Natural killer cell (primary cell): ENCODE results near the gene ZNF777. TPM values are rescaled to one million over a fixed set of nuclear protein-coding genes. Genes with fewer than 3 reads are reported as not detected.

Source experiments
- ATAC-seq, 3 donors: fragments of 150-1000 bp in 2 of 3; fragments of 200-7000 bp in 1 of 3; cut with Tn5 transposase; 1 replicate in 1 of 3; 2 replicates in 2 of 3; pipeline ENCODE4 v1.10.0; 2021; ENCODE audit warnings: mild to moderate bottlenecking in 2 of 3, moderate library complexity in 2 of 3
- DNase-seq, 2 donors: peaks; one replicate each; pipeline versions ENCODE4 v3.0.0 to v3.0.0-alpha.2; 2013 to 2021; ENCODE audit warnings: mixed read lengths in 1 of 2
- H3K27ac ChIP-seq: one replicate; pipeline ENCODE4 v1.5.1; 2013; ENCODE audit warnings: mild to moderate bottlenecking, low read length
- H3K27me3 ChIP-seq: one replicate; pipeline ENCODE4 v1.6.1; 2013; ENCODE audit warnings: low read length; ENCODE audit not compliant: control insufficient read depth, insufficient read depth
- H3K36me3 ChIP-seq: one replicate; pipeline ENCODE4 v1.6.1; 2013; ENCODE audit warnings: low read length; ENCODE audit not compliant: control insufficient read depth, insufficient read depth
- H3K4me1 ChIP-seq: one replicate; pipeline ENCODE4 v1.6.1; 2013; ENCODE audit warnings: low read length; ENCODE audit not compliant: control insufficient read depth, insufficient read depth
- H3K4me3 ChIP-seq: one replicate; pipeline ENCODE4 v1.5.1; 2013; ENCODE audit warnings: low read length
- H3K9me3 ChIP-seq: one replicate; pipeline ENCODE4 v1.6.1; 2013; ENCODE audit warnings: low read length; ENCODE audit not compliant: control insufficient read depth, insufficient read depth
- H3K27ac Mint-ChIP-seq, 2 donors: one replicate each; pipeline ENCODE4 v1.8.0; 2022; ENCODE audit warnings: mild to moderate bottlenecking in 2 of 2, mixed read lengths in 2 of 2, moderate library complexity in 1 of 2
- H3K27me3 Mint-ChIP-seq, 2 donors: one replicate each; pipeline ENCODE4 v1.8.0; 2022; ENCODE audit warnings: low read depth in 2 of 2, mixed read lengths in 2 of 2
- H3K36me3 Mint-ChIP-seq: one replicate; pipeline ENCODE4 v1.8.0; 2022; ENCODE audit warnings: mixed read lengths
- H3K4me1 Mint-ChIP-seq, 2 donors: one replicate each; pipeline ENCODE4 v1.8.0; 2022; ENCODE audit warnings: mixed read lengths in 2 of 2
- H3K4me3 Mint-ChIP-seq: one replicate; pipeline ENCODE4 v1.8.0; 2022; ENCODE audit warnings: mild to moderate bottlenecking, moderate library complexity, mixed read lengths
- H3K9me3 Mint-ChIP-seq, 2 donors: one replicate each; pipeline ENCODE4 v1.8.0; 2022; ENCODE audit warnings: mixed read lengths in 2 of 2
- WGBS: methylation state at CpG from one replicate; pipeline ENCODE4 v1.1.7; 2013; ENCODE audit warnings: missing lambda C conversion rate; ENCODE audit not compliant: insufficient coverage; 5-methylcytosine and 5-hydroxymethylcytosine counted together
- intact Hi-C: fragments of 100-400 bp; cut with micrococcal nuclease; formaldehyde crosslinking; loops from one replicate; pipeline ENCODE4 v1.14.2; 2022
- total RNA-seq, 4 donors: library from RNA; stranded (reverse); fragments of 120-200 nt in 1 of 4; gene quantifications; one replicate each; pipeline versions ENCODE4 v1.2.3 to v1.2.4, GENCODE V29; 2013 to 2022
- TF ChIP-seq, protein P1 (sequence below): fragments of 200-600 bp; IDR thresholded peaks from one replicate; pipeline ENCODE4 v1.8.0; 2022; ENCODE audit warnings: antibody characterized with exemption

Gene ZNF777
- total RNA-seq, 3 donors from 2014 or later (not counting 1 experiment from before 2014, with no cell fraction given): 14.6 to 18.2 (median 17.2) TPM

DNA sequence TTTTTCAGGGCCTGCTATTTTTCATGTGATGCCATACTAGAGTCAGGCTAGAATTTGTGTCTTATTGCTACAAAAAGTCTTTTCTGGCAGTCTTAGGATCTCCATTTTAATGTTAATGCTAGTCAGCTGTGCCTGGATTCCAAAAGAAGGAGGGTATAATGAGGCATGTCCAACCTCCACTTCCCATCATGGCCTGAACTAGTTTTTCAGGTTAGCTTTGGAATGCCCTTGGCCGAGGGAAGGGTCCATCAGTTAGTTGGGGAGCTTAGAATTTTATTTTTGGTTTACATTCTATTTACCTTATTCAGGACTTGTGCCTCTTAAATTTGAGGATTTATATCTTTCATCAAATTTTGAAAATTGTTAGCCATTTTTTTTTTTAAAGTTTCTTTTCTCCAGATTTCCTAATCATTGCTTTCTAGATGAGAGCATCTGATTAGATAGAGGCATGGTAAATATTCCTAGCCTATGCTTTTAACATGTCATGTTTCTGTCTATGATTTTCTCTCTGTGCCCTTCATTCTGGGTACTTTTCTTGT, 6.5 kb upstream of the ZNF777 start:
- ATAC-seq: no peak
- H3K9me3 ChIP-seq: no peaks in the 10 kb centered on the region
- Mint-ChIP-seq H3K27me3 (peaks cover 8 to 33% of the 10 kb centered on the region in 2 donors), H3K9me3 (no peaks in the 10 kb centered on the region), H3K36me3 (no peaks in the 10 kb centered on the region), H3K4me1 (no peaks in the 10 kb centered on the region), H3K27ac (no peak overlapping the region), H3K4me3 (no peak overlapping the region)
- H3K36me3 ChIP-seq: peaks cover under 1% of the 10 kb centered on the region
- TF ChIP-seq, protein P1, sequence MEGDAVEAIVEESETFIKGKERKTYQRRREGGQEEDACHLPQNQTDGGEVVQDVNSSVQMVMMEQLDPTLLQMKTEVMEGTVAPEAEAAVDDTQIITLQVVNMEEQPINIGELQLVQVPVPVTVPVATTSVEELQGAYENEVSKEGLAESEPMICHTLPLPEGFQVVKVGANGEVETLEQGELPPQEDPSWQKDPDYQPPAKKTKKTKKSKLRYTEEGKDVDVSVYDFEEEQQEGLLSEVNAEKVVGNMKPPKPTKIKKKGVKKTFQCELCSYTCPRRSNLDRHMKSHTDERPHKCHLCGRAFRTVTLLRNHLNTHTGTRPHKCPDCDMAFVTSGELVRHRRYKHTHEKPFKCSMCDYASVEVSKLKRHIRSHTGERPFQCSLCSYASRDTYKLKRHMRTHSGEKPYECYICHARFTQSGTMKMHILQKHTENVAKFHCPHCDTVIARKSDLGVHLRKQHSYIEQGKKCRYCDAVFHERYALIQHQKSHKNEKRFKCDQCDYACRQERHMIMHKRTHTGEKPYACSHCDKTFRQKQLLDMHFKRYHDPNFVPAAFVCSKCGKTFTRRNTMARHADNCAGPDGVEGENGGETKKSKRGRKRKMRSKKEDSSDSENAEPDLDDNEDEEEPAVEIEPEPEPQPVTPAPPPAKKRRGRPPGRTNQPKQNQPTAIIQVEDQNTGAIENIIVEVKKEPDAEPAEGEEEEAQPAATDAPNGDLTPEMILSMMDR: no peak
- DNase-seq: no peak
- no CpG with 5 or more reads among the region's 1 CpG for WGBS
- H3K4me1 ChIP-seq: no peaks in the 10 kb centered on the region
- H3K27ac ChIP-seq: no peak overlapping the region
- H3K27me3 ChIP-seq: peaks cover 2% of the 10 kb centered on the region
- H3K4me3 ChIP-seq: no peak overlapping the region
- intact Hi-C loops: no loop called here

- intact Hi-C loops: no loop called here
- Histone ChIP-seq H3K27me3 (peaks cover 4% of the 10 kb centered on the region), H3K27ac (no peak overlapping the region), H3K36me3 (no peaks in the 10 kb centered on the region), H3K9me3 (no peaks in the 10 kb centered on the region), H3K4me1 (peaks cover under 1% of the 10 kb centered on the region), H3K4me3 (no peak overlapping the region)
- H3K36me3 Mint-ChIP-seq: no peaks in the 10 kb centered on the region
- TF ChIP-seq, protein P1: no peak
- H3K4me3 Mint-ChIP-seq: no peak overlapping the region
- H3K27me3 Mint-ChIP-seq: peaks cover 11 to 37% of the 10 kb centered on the region in 2 donors
- ATAC-seq: no peak
- H3K27ac Mint-ChIP-seq: no peak overlapping the region
- peaks cover under 1% of the 10 kb centered on the region in 2 donors for H3K4me1 Mint-ChIP-seq
- H3K9me3 Mint-ChIP-seq: no peaks in the 10 kb centered on the region
- DNase-seq: no peak
Measured at GRCh38 chr7:149466364-149466763, 5.5 kb upstream of the ZNF777 start.

DNA sequence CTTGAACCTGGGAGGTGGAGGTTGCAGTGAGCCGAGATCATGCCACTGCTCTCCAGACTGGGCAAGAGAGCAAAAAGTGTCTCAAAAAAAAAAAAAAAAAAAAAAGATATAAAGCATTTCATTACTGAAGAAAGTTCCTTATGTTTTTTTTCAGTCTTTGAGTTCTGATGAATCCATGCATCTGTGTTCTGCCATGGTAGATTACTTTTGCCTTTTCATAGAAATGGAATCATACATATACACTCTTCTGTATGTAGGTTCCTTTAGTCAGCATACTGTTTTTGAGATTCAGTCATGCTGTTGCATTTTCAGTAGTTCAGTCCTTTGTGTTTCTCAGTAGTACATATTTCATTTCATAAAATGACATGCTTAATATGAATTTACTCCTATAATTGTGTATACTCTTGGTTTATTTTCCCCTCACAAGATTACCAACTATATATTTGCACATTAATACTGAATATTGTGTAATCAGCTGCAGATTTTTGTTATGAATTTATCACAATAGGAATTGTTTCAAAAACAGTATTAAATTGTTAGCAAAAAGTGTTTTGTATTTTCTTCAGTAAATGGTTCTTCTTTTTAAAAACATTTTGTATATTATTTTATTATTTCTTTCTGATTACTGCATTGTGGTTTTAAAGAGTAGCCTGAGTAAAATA, 2.8 kb upstream of the ZNF777 start:
- intact Hi-C loops: no loop called here
- no CpG with 5 or more reads among the region's 1 CpG for WGBS
- Mint-ChIP-seq H3K9me3 (no peaks in the 10 kb centered on the region), H3K4me3 (no peak overlapping the region), H3K27ac (no peak overlapping the region), H3K36me3 (no peaks in the 10 kb centered on the region), H3K27me3 (peaks cover 14 to 37% of the 10 kb centered on the region in 2 donors), H3K4me1 (peaks cover 10 to 11% of the 10 kb centered on the region in 2 donors)
- Histone ChIP-seq H3K9me3 (no peaks in the 10 kb centered on the region), H3K27ac (no peak overlapping the region), H3K36me3 (no peaks in the 10 kb centered on the region), H3K4me3 (no peak overlapping the region), H3K4me1 (peaks cover 14% of the 10 kb centered on the region), H3K27me3 (peaks cover 4% of the 10 kb centered on the region)
- no peak for ATAC-seq
- TF ChIP-seq, protein P1: no peak
- DNase-seq: no peak
